ENCODE measurements around the gene FAM168A. TPM values are rescaled to one million over a fixed set of nuclear protein-coding genes. Genes with fewer than 3 reads are reported as not detected.
A peak's percentile ranks its signal among the peaks of the same experiment; 100 is the strongest.

FAM168A gene
- polyA plus RNA-seq, 3 donors from 2014 or later = 1.3 to 3.1 (median 1.3) TPM

DNA sequence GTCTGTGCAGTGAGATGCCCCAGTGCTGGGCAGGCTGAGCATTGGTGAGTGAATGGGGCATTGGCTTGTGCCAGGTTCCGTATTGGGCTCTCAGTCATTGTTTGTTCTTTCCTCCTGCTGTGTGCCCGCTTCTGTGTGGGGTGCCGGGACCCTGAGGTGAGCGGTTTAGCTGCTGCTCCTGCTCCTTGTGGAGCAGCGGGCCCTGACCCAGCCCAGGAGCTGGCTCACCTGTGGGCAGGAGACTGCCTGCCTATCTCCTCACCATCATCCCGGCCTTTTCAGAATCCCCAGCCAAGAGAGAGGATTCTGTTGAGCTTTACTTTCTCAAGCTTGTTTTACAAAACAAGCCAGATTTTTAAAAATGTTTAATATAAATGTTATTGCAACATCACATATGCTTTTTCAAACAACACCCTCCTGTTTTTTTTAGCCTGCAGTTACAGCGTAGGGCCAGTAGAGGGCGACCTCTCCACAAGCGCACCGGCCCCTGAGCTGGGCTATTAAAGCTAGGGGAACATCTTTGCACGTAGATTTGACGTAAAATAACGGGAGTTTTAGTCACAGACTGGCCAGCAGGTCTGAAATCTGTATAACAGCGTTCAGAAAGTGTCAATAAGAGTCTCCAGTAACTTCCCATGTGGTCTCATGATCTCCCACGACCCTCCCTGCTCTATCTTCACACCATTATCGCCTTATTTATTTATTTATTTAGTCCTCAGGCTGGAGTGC, 246.8 kb downstream of the FAM168A start:
- no peaks in the 10 kb centered on the region for H3K9me3 Mint-ChIP-seq
- H3K27me3 Mint-ChIP-seq (ENCODE audit: low read depth in 3 of 3) = peaks cover 3 to 6% (median 4%) of the 10 kb centered on the region in 3 donors
- H3K4me3 Mint-ChIP-seq = no peak overlapping the region
- peak overlapping the region in 4 of 6 donors; percentile 26 to 46 (median 38) for H3K27ac Mint-ChIP-seq
- peak; percentile 65 to 76 (median 70) for DNase-seq
- H3K4me1 Mint-ChIP-seq = peaks cover 0 to 6% of the 10 kb centered on the region in 2 donors
- no peaks in the 10 kb centered on the region for H3K36me3 Mint-ChIP-seq

Other genes starting within 250 kb of the FAM168A start
- 1 to 10 TPM; 2.8 to 5.4 (median 3.6) TPM for gene RELT, start 221.7 kb downstream of the FAM168A start, polyA plus RNA-seq
- 10 to 100 TPM in 2 of 3 donors, 1 to 10 TPM in 1; 5.8 to 14.0 (median 10.6) TPM for gene PLEKHB1, start 48.5 kb upstream of the FAM168A start, polyA plus RNA-seq
- 100 to 1,000 TPM; 127 to 162 (median 131) TPM for gene RAB6A, start 163.0 kb upstream of the FAM168A start, polyA plus RNA-seq
- 100 to 1,000 TPM in 1 of 3 donors, 10 to 100 TPM in 2; 55.8 to 106 (median 91.5) TPM for gene MRPL48, start 189.8 kb upstream of the FAM168A start, polyA plus RNA-seq